Measurements from ENCODE around the gene ZNF778. TPM values are rescaled to one million over a fixed set of nuclear protein-coding genes. Genes with fewer than 3 reads are reported as not detected.

Gene ZNF778
- total and polyA plus RNA-seq, 2 of the 13 experiments (the other 11 are each of a cell fraction or from before 2014, with no cell fraction given) = 3.8 to 7.2 TPM

- TF ChIP-seq ZNF101 (CRISPR knock-in tag; IDR thresholded peaks at IDR 0.05; ENCODE audit: borderline replicate concordance, low read depth) (no peak), MAFF (IDR thresholded peaks at IDR 0.05; ENCODE audit: low read depth, low read length) (no peak), KDM6A (CRISPR knock-in tag; IDR thresholded peaks at IDR 0.05; ENCODE audit: low read depth) (no peak), NR2F6 (IDR thresholded peaks at IDR 0.05) (no peak), NR2F6 (CRISPR knock-in tag; IDR thresholded peaks at IDR 0.05) (no peak), ZNF891 (CRISPR knock-in tag; IDR thresholded peaks at IDR 0.05) (0 out of 2 replicates have a peak, but pooled peaks have one; percentile 21), THRA (CRISPR knock-in tag; IDR thresholded peaks at IDR 0.05; ENCODE audit: borderline replicate concordance) (no peak), MXI1 (IDR thresholded peaks at IDR 0.05; ENCODE audit: borderline replicate concordance, low read depth, low read length) (0 out of 3 replicates have a peak, but pooled peaks have one; percentile 3), MLLT10 (CRISPR knock-in tag; IDR thresholded peaks at IDR 0.05) (no peak), ETV5 (CRISPR knock-in tag; IDR thresholded peaks at IDR 0.05; ENCODE audit: borderline replicate concordance) (0 out of 2 replicates have a peak, but pooled peaks have one; percentile 10), SAP130 (CRISPR knock-in tag; IDR thresholded peaks at IDR 0.05; ENCODE audit: low read depth) (0 out of 2 replicates have a peak, but pooled peaks have one; percentile 19), TRIM24 (CRISPR knock-in tag; IDR thresholded peaks at IDR 0.05) (no peak), ZNF839 (CRISPR knock-in tag; IDR thresholded peaks at IDR 0.05; ENCODE audit: borderline replicate concordance) (no peak), NCOA1 (CRISPR knock-in tag; IDR thresholded peaks at IDR 0.05) (0 out of 2 replicates have a peak, but pooled peaks have one; percentile 16), NRL (CRISPR knock-in tag; IDR thresholded peaks at IDR 0.05; ENCODE audit: borderline replicate concordance) (peak; percentile 44; the same call in 1 of the 2 replicates), ZNF687 (CRISPR knock-in tag; IDR thresholded peaks at IDR 0.05) (peak; percentile 44)
- TF ChIP-seq, protein P1, sequence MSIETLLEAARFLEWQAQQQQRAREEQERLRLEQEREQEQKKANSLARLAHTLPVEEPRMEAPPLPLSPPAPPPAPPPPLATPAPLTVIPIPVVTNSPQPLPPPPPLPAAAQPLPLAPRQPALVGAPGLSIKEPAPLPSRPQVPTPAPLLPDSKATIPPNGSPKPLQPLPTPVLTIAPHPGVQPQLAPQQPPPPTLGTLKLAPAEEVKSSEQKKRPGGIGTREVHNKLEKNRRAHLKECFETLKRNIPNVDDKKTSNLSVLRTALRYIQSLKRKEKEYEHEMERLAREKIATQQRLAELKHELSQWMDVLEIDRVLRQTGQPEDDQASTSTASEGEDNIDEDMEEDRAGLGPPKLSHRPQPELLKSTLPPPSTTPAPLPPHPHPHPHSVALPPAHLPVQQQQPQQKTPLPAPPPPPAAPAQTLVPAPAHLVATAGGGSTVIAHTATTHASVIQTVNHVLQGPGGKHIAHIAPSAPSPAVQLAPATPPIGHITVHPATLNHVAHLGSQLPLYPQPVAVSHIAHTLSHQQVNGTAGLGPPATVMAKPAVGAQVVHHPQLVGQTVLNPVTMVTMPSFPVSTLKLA (IDR thresholded peaks at IDR 0.05) = no peak
- TF ChIP-seq, protein P2, sequence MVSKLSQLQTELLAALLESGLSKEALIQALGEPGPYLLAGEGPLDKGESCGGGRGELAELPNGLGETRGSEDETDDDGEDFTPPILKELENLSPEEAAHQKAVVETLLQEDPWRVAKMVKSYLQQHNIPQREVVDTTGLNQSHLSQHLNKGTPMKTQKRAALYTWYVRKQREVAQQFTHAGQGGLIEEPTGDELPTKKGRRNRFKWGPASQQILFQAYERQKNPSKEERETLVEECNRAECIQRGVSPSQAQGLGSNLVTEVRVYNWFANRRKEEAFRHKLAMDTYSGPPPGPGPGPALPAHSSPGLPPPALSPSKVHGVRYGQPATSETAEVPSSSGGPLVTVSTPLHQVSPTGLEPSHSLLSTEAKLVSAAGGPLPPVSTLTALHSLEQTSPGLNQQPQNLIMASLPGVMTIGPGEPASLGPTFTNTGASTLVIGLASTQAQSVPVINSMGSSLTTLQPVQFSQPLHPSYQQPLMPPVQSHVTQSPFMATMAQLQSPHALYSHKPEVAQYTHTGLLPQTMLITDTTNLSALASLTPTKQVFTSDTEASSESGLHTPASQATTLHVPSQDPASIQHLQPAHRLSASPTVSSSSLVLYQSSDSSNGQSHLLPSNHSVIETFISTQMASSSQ (IDR thresholded peaks at IDR 0.05; ENCODE audit: low read depth) = no peak
- TF ChIP-seq, protein P2 (CRISPR knock-in tag; IDR thresholded peaks at IDR 0.05; ENCODE audit: borderline replicate concordance) = no peak
Measured at GRCh38 chr16:89183463-89183862, 34.0 kb upstream of the ZNF778 start (continued).

Measured in HepG2 (cell line).